ENCODE data around the gene SULF2.

DNA sequence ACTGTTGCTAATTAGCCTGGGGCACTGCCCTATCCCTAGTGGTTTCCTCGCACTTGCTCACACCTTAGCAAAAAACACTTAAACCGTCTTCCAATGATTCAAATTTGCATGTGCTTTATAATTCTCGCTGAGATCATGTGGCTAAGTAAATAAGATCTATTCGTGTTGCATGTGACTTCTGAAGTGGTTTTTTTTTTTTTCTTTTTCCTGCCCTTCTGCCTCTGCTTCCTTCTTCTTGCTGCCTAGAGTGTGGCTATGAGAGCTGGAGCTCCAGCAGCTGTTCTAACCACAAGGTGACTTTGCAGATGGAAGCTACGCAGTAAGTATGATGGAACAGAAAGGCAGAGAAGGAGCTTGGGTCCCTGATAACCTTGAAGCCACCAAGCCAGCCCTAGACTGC lies 36.5 kb downstream of the SULF2 start:
- TF ChIP-seq, protein P1, sequence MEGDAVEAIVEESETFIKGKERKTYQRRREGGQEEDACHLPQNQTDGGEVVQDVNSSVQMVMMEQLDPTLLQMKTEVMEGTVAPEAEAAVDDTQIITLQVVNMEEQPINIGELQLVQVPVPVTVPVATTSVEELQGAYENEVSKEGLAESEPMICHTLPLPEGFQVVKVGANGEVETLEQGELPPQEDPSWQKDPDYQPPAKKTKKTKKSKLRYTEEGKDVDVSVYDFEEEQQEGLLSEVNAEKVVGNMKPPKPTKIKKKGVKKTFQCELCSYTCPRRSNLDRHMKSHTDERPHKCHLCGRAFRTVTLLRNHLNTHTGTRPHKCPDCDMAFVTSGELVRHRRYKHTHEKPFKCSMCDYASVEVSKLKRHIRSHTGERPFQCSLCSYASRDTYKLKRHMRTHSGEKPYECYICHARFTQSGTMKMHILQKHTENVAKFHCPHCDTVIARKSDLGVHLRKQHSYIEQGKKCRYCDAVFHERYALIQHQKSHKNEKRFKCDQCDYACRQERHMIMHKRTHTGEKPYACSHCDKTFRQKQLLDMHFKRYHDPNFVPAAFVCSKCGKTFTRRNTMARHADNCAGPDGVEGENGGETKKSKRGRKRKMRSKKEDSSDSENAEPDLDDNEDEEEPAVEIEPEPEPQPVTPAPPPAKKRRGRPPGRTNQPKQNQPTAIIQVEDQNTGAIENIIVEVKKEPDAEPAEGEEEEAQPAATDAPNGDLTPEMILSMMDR (IDR thresholded peaks at IDR 0.05; ENCODE audit: poor library complexity), result no peak
- TF ChIP-seq EZH2 (IDR thresholded peaks at IDR 0.05; ENCODE audit: borderline replicate concordance), result no peak
- no peak for TF ChIP-seq EZH2phosphoT487 (IDR thresholded peaks at IDR 0.05; ENCODE audit: low read depth, severe bottlenecking, unreplicated experiment)

Data from hepatocyte (in vitro differentiated cells).